Smooth muscle cell (in vitro differentiated cells): ENCODE measurements around the gene MUC5B. TPM values are rescaled to one million over a fixed set of nuclear protein-coding genes. Genes with fewer than 3 reads are reported as not detected.

Source experiments
- DNase-seq: peaks from one replicate; lab custom pipeline; 2025; ENCODE audit not compliant: unreplicated experiment; lab: John Stamatoyannopoulos, UW
- H2AFZ ChIP-seq: fragments of 200-600 bp; sonication (generic); 2 replicates; pipeline ENCODE4 v1.6.0; 2016; ENCODE audit warnings: antibody characterized with exemption, low read depth, mild to moderate bottlenecking
- H3F3A ChIP-seq: fragments of 200-600 bp; sonication (generic); 2 replicates; pipeline ENCODE4 v1.6.0; 2017; ENCODE audit warnings: antibody characterized with exemption, low read depth
- H3K27ac ChIP-seq: fragments of 200-600 bp; sonication (generic); 2 replicates; pipeline ENCODE4 v1.5.1; 2016; ENCODE audit warnings: low read depth, mild to moderate bottlenecking
- H3K27me3 ChIP-seq: fragments of 200-600 bp; sonication (generic); 2 replicates; pipeline ENCODE4 v1.6.1; 2016; ENCODE audit warnings: low read depth, mild to moderate bottlenecking
- H3K36me3 ChIP-seq: fragments of 200-600 bp; sonication (generic); 2 replicates; pipeline ENCODE4 v1.5.1; 2016; ENCODE audit warnings: low read depth
- H3K4me1 ChIP-seq: fragments of 200-600 bp; sonication (generic); 2 replicates; pipeline ENCODE4 v1.5.1; 2016; ENCODE audit warnings: low read depth
- H3K4me2 ChIP-seq: fragments of 200-600 bp; sonication (generic); 2 replicates; pipeline ENCODE4 v1.6.0; 2016; ENCODE audit warnings: mild to moderate bottlenecking
- H3K4me3 ChIP-seq: fragments of 200-600 bp; sonication (generic); 2 replicates; pipeline ENCODE4 v1.5.1; 2016; ENCODE audit warnings: mild to moderate bottlenecking
- H3K79me2 ChIP-seq: fragments of 200-600 bp; sonication (generic); 2 replicates; pipeline ENCODE4 v1.6.0; 2016; ENCODE audit warnings: low read depth, mild to moderate bottlenecking
- H3K9ac ChIP-seq: fragments of 200-600 bp; sonication (generic); 2 replicates; pipeline ENCODE4 v1.6.0; 2016; ENCODE audit warnings: low read depth
- H3K9me3 ChIP-seq: fragments of 200-600 bp; sonication (generic); replicated peaks from 2 replicates; pipeline ENCODE4 v1.5.1; 2016; ENCODE audit warnings: low read depth
- H4K20me1 ChIP-seq: fragments of 200-600 bp; sonication (generic); 2 replicates; pipeline ENCODE4 v1.6.0; 2016; ENCODE audit warnings: low read depth
- WGBS: methylation state at CpG from one replicate; pipeline ENCODE4 v1.1.7; 2016; ENCODE audit warnings: low lambda C conversion rate; 5-methylcytosine and 5-hydroxymethylcytosine counted together
- polyA plus RNA-seq: library from polyadenylated mRNA; unstranded; fragments of >200 nt; fragmentation: Nextera tagmentation; extraction: Ambion mirVana; gene quantifications from 2 replicates; pipeline ENCODE4 v1.2.1, GENCODE V29; 2016
- total RNA-seq: library from RNA; depleted of rRNA; stranded (reverse); fragments of >200 nt; gene quantifications from 2 replicates; pipeline ENCODE4 v1.2.3, GENCODE V29; 2014
- TF ChIP-seq, protein P1 (sequence below): fragments of 200-600 bp; sonication (generic); IDR thresholded peaks from 2 replicates; pipeline ENCODE4 v1.5.1; 2017; ENCODE audit warnings: borderline replicate concordance, mild to moderate bottlenecking, antibody characterized with exemption; ENCODE audit not compliant: insufficient read depth, poor library complexity, severe bottlenecking

The MUC5B gene
- total and polyA plus RNA-seq, 2 experiments from 2014 or later: not detected

DNA sequence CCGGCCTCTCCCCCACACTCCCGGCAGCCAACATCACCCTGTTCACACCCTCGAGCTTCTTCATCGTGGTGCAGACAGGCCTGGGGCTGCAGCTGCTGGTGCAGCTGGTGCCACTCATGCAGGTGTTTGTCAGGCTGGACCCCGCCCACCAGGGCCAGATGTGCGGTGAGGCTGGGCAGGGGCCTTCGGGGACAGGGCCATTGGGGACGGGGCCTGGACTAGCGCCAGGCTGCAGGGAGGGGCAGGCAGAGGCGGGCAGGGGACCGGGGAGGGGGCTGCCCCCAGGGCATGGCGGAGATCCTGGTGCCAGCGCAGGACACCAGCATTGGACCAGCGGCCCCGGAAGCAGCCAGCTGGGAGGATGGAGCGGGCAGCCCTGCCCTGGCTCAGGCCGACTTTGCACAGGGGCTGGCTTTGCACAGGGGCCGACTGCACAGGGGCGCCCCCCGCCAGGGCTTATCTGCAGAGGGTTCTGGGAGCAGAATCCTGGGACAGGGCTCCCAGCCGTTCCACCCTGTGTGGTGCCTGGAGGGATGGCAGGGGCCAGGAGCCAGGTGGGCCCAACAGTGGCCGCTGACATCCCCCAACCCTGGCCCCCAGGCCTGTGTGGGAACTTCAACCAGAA, 8.6 kb downstream of the MUC5B start:
- Histone ChIP-seq H3K79me2 (no peaks in the 10 kb centered on the region), H2AFZ (no peak overlapping the region), H4K20me1 (no peaks in the 10 kb centered on the region), H3F3A (no peaks in the 10 kb centered on the region), H3K4me3 (no peak overlapping the region), H3K27me3 (no peaks in the 10 kb centered on the region), H3K9ac (no peak overlapping the region), H3K4me2 (no peak overlapping the region), H3K4me1 (no peaks in the 10 kb centered on the region), H3K36me3 (no peaks in the 10 kb centered on the region), H3K27ac (no peak overlapping the region), H3K9me3 (no peaks in the 10 kb centered on the region)
- no peak for DNase-seq
- WGBS: 91% methylated on average over 21 of the region's 22 CpGs
- TF ChIP-seq, protein P1, sequence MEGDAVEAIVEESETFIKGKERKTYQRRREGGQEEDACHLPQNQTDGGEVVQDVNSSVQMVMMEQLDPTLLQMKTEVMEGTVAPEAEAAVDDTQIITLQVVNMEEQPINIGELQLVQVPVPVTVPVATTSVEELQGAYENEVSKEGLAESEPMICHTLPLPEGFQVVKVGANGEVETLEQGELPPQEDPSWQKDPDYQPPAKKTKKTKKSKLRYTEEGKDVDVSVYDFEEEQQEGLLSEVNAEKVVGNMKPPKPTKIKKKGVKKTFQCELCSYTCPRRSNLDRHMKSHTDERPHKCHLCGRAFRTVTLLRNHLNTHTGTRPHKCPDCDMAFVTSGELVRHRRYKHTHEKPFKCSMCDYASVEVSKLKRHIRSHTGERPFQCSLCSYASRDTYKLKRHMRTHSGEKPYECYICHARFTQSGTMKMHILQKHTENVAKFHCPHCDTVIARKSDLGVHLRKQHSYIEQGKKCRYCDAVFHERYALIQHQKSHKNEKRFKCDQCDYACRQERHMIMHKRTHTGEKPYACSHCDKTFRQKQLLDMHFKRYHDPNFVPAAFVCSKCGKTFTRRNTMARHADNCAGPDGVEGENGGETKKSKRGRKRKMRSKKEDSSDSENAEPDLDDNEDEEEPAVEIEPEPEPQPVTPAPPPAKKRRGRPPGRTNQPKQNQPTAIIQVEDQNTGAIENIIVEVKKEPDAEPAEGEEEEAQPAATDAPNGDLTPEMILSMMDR: no peak

DNA sequence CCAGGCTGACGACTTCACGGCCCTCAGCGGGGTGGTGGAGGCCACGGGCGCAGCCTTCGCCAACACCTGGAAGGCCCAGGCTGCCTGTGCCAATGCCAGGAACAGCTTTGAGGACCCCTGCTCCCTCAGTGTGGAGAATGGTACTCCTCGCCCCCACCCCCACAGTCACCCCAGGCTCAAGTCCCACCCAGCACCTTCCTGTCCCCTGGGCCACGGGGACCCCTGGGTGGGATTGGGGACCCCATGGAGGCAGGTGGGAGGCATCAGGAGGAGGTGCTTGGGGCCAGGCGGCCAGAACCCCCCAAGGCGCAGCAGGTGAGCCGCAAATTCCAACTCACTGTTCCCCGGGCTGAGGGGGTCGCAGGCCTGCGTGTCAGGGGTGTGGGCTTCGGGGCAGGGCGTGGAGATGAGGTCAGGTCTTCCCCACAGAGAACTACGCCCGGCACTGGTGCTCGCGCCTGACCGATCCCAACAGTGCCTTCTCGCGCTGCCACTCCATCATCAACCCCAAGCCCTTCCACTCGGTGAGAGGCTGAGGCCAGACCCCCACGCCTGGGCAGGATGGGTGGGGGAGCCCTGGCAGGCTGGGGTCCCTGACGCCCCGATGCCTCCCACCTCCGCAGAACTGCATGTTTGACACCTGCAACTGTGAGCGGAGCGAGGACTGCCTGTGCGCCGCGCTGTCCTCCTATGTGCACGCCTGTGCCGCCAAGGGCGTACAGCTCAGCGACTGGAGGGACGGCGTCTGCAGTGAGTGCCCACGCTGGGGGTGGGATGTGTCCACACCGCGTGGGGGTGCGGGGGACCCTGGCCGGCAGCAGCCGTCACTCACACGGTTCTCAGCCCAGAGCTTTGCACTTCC, 9.4 kb downstream of the MUC5B start:
- Histone ChIP-seq H3K9me3 (no peaks in the 10 kb centered on the region), H3K36me3 (no peaks in the 10 kb centered on the region), H3K27me3 (no peaks in the 10 kb centered on the region), H3K79me2 (no peaks in the 10 kb centered on the region), H3K4me3 (no peak overlapping the region), H3K27ac (no peak overlapping the region), H3F3A (no peaks in the 10 kb centered on the region), H4K20me1 (no peaks in the 10 kb centered on the region), H2AFZ (no peak overlapping the region), H3K9ac (no peak overlapping the region), H3K4me1 (no peaks in the 10 kb centered on the region), H3K4me2 (no peak overlapping the region)
- TF ChIP-seq, protein P1: no peak
- WGBS: 89% methylated on average over 37 of the region's 46 CpGs
- no peak for DNase-seq

DNA sequence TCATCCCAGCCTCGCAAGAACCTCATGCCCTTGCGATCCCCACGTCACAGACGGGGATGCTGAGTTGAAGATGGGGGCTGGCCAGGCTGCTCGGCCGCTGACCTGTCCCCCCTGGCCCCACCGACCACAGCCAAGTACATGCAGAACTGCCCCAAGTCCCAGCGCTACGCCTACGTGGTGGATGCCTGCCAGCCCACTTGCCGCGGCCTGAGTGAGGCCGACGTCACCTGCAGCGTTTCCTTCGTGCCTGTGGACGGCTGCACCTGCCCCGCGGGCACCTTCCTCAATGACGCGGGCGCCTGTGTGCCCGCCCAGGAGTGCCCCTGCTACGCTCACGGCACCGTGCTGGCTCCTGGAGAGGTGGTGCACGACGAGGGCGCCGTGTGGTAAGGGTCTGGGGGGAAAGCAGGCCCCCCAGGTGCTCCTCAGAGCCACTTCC, 10.0 kb downstream of the MUC5B start:
- Histone ChIP-seq H3F3A (no peaks in the 10 kb centered on the region), H2AFZ (no peak overlapping the region), H3K79me2 (no peaks in the 10 kb centered on the region), H3K4me1 (no peaks in the 10 kb centered on the region), H3K4me2 (no peak overlapping the region), H4K20me1 (no peaks in the 10 kb centered on the region), H3K9me3 (no peaks in the 10 kb centered on the region), H3K4me3 (no peak overlapping the region), H3K36me3 (no peaks in the 10 kb centered on the region), H3K9ac (no peak overlapping the region), H3K27ac (no peak overlapping the region), H3K27me3 (no peaks in the 10 kb centered on the region)
- TF ChIP-seq, protein P1: no peak
- WGBS: 93% methylated on average over 30 of the region's 30 CpGs
- no peak for DNase-seq
